ENCODE results near the gene FXYD6.

The FXYD6 gene

DNA sequence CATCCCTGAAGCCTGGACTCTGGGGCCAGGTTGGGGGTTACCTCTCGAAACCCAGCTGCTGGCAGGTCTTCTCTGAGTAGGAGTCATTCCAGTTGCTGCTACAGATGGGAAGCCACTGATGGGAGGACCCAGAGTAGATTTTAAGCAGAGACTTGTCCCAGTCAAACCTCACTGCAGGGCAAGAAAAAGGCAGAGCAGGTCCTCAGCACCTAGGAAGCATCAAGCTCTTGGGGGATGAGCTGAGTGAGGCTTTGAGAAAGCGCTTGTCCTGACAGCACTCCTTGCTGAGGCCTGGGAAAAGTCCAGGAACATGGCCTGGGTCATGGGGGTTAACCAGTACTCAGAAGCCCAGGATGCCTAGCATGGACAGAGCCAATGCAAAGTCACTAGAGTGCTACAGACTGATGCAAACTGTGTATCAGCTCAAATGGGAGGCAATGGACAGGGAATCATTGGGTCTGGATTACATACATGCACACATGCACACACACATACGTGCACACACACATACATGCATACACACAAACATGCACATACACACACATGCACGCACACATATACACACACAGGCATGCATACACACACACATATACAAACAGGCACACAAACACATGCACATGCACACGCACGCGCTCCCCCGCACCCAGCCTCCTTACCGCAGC lies 37.4 kb upstream of the FXYD6 start:
- Mint-ChIP-seq H3K27ac (no peak overlapping the region), H3K27me3 (ENCODE audit: low read depth, poor library complexity) (peaks cover 32% of the 10 kb centered on the region)
- TF ChIP-seq, protein P1, sequence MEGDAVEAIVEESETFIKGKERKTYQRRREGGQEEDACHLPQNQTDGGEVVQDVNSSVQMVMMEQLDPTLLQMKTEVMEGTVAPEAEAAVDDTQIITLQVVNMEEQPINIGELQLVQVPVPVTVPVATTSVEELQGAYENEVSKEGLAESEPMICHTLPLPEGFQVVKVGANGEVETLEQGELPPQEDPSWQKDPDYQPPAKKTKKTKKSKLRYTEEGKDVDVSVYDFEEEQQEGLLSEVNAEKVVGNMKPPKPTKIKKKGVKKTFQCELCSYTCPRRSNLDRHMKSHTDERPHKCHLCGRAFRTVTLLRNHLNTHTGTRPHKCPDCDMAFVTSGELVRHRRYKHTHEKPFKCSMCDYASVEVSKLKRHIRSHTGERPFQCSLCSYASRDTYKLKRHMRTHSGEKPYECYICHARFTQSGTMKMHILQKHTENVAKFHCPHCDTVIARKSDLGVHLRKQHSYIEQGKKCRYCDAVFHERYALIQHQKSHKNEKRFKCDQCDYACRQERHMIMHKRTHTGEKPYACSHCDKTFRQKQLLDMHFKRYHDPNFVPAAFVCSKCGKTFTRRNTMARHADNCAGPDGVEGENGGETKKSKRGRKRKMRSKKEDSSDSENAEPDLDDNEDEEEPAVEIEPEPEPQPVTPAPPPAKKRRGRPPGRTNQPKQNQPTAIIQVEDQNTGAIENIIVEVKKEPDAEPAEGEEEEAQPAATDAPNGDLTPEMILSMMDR (IDR thresholded peaks at IDR 0.05), result no peak

DNA sequence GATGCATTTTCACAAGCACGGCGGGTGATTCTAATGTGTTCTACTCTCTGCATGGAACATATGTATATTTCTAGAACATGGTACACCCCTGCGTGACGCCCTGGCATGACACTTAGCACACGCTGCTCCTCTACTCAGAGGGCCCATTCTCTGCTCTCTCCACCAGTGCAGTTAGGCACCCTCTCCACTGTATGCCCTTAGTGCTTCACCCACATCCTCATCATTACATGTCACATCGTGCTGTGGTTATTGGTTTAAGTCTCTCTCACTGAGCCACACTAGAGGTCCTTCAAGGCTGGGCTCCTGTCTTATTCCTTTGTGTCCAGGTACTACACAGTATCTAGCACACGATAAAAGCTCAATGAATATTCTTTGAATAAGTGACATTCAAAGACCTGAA lies 36.0 kb upstream of the FXYD6 start:
- no peak for DNase-seq
- no peak overlapping the region for H3K27ac Mint-ChIP-seq
- H3K27me3 Mint-ChIP-seq (ENCODE audit: low read depth, poor library complexity), result peaks cover 29% of the 10 kb centered on the region
- no peaks in the 10 kb centered on the region for H3K9me3 Mint-ChIP-seq
- H3K36me3 Mint-ChIP-seq (ENCODE audit: low read depth), result no peaks in the 10 kb centered on the region
- TF ChIP-seq, protein P1 (IDR thresholded peaks at IDR 0.05), result no peak
- no peak overlapping the region for H3K4me3 Mint-ChIP-seq
- H3K4me1 Mint-ChIP-seq, result peaks cover 40% of the 10 kb centered on the region

More for the DNA sequence above, 37.4 kb upstream of the FXYD6 start:
- Mint-ChIP-seq H3K9me3 (no peaks in the 10 kb centered on the region), H3K4me1 (peaks cover 29% of the 10 kb centered on the region), H3K4me3 (no peak overlapping the region), H3K36me3 (ENCODE audit: low read depth) (no peaks in the 10 kb centered on the region)
- DNase-seq, result no peak

DNA sequence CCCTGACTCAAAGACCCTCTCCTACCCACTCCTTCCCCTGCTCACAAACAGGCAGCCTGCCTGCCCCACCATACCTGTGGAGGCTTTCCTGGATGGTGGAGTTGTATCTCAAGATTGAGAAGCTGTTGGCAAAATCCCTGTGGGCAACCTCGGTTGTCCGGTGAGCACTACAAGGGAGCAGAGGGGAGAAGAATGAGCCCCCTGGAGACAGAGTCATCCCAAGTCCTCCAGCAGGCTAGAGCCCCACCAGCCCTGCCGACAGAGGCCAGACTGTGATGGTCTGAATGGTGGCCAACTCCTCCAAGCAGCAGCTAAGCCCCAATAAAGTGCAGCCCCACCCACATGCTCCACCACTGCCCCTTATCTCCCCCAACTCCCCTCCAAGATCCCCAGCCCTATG lies 35.2 kb upstream of the FXYD6 start:
- DNase-seq, result no peak
- Mint-ChIP-seq H3K27me3 (ENCODE audit: low read depth, poor library complexity) (peaks cover 29% of the 10 kb centered on the region), H3K4me1 (peaks cover 45% of the 10 kb centered on the region), H3K9me3 (no peaks in the 10 kb centered on the region), H3K4me3 (no peak overlapping the region), H3K36me3 (ENCODE audit: low read depth) (no peaks in the 10 kb centered on the region), H3K27ac (no peak overlapping the region)
- TF ChIP-seq, protein P1 (IDR thresholded peaks at IDR 0.05), result no peak

DNA sequence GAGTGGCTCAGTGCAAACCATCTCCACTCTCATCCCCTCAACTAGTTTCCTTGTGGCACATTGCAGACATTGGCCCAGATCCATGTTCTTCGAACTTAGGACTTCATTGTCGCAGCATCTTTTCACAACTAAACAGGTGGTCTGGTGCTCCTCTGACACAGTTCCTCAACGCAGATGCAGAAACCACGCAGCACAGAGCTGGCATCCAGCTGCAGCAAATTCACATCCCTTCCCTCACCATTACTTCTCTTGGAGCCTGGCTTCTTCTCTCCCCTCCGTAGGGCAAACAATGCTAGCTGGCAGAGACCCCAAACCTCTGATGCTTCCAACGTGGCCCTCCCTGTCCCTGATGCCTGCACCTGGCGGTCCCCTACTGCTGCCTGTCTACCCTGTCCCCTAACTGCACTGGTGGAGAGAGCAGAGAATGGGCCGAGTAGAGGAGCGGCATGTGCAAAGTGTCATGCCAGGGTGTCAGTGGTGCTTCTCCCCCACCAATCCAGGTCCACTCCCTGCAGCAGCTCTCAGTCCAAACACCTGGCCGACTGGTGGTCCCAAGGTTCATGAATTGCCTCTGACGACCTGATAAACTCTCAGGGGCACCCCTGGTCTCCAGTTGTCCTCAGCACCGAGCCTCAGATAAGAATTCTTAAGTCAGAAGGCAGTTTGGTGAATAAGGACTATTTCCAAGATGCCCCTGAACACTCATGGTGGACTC lies 34.6 kb upstream of the FXYD6 start:
- Mint-ChIP-seq H3K36me3 (ENCODE audit: low read depth) (no peaks in the 10 kb centered on the region), H3K4me3 (no peak overlapping the region), H3K9me3 (no peaks in the 10 kb centered on the region), H3K27me3 (ENCODE audit: low read depth, poor library complexity) (peaks cover 29% of the 10 kb centered on the region), H3K4me1 (peaks cover 43% of the 10 kb centered on the region), H3K27ac (no peak overlapping the region)
- no peak for DNase-seq
- TF ChIP-seq, protein P1 (IDR thresholded peaks at IDR 0.05), result no peak

DNA sequence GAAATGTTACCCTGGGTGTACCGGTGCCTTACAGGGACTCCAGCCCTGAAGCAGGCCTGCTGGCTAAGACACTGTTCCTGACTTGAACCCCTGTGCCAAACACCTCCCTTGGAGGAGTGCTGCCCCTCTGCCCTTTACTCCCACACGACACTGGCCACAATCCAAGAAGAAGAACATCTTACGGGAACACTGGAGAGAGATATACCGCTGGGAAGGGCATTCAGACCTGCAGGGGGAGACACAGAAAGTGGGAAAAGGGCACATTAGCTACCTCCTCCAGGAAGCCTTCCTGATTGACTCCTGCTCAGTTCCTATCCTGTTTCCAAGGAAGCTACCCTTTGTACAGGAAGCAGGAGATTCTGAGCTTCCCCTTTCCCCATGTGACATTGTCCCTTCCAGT lies 34.1 kb upstream of the FXYD6 start:
- Mint-ChIP-seq H3K9me3 (no peaks in the 10 kb centered on the region), H3K4me3 (no peak overlapping the region), H3K36me3 (ENCODE audit: low read depth) (no peaks in the 10 kb centered on the region), H3K27ac (no peak overlapping the region), H3K4me1 (peaks cover 41% of the 10 kb centered on the region), H3K27me3 (ENCODE audit: low read depth, poor library complexity) (peaks cover 29% of the 10 kb centered on the region)
- no peak for DNase-seq
- TF ChIP-seq, protein P1 (IDR thresholded peaks at IDR 0.05), result no peak
